ENCODE results near the gene RAB13.
"Not testable (repeated sequence)": the region's sequence is repeated elsewhere in the genome, so short reads cannot be mapped to it uniquely, and the experiment has no call there.

Gene RAB13
- 0 to 0.13 reads per million in 2 donors for total RNA-seq

DNA sequence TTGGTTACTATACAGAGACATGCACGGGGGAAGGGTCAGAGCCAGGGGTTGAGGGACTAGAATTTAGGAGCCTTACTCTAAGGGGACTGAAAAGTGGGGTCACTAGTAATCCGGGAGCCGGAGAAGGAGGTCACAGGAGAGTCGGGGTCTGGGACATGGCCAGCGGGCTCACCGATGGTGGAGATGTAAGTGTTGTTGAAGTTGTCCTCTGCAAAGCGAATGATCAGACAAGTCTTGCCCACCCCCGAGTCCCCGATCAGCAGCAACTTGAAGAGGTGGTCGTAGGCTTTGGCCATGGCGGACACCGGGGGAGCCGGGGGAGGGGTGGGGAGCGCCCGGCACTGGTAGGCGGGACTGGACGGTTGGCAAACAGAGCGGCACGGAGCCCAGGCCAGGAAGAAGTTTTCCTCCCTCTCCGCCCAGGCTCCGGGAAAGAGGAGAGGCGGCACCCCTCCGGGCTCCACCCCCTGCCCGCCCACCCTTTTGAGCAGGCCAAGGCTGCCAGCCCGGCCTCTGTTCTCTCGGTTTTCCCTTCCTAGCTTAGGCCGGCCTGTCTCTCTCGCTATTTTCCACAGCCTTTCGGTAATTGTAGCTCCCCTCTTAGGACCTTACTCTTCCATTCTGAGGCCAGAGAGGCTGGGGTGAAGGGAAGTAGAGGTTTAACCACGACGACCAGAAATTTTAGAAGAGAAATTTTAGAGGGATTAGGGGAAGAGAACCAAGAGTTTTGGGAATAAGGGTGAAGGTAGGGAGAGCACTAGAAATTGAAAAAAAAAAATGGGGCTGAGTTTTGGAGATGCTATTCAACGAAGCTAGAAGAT is at the start of gene RAB13:
Gene RAB13 (minus strand): TSS at position 399 of the 821 bp plus-strand sequence. CDS start 103 bp downstream, at position 296.
- no peak for DNase-seq

GRCh38 chr1:154033697-154034096 is 47.6 kb upstream of the RAB13 start:
- not testable (repeated sequence) for DNase-seq

DNA sequence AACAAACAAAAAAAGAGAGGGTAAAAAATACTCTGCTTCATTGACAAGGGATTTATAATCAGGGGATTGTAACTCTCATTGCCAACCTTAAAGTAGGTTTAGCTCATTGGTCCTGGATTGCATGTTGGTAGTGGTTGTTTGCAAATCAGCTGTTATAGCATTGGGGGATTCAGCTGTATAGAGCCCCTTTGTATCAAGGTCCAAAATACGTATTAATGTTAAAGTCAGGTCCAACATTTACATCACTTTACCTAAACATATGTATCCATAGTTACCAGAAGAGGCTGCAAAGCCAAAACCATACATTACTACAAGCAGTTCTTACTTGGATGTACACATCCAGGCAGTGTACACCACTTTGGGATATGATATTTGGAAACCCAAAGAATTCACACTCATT is 33.8 kb upstream of the RAB13 start:
- no peak for DNase-seq

DNA sequence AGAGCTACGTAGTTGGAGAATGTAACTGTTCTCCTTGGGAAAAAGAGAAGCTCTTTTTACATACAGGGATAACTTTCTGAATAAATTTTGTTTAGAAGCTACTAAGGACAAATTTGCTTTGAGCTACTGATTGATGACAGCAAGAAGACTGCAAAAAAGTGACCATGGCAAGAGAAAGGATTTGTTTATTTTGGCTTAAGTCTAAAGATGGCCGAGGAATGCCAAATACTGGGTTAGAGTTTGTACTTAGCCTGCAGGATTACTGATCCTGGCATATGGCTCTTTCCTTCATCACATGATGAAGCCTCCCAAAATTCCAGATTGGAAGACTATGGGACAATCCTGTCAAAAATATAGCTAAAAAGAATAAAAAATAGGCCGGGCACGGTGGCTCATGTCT is 33.1 kb upstream of the RAB13 start:
- DNase-seq: no peak

GRCh38 chr1:154014154-154014907 is 28.2 kb upstream of the RAB13 start:
- peak in 1 of 5 experiments; percentile 27 for DNase-seq

GRCh38 chr1:154012543-154012942 is 26.4 kb upstream of the RAB13 start:
- DNase-seq: not testable (repeated sequence)

GRCh38 chr1:154012129-154012528 is 26.0 kb upstream of the RAB13 start:
- no peak for DNase-seq

DNA sequence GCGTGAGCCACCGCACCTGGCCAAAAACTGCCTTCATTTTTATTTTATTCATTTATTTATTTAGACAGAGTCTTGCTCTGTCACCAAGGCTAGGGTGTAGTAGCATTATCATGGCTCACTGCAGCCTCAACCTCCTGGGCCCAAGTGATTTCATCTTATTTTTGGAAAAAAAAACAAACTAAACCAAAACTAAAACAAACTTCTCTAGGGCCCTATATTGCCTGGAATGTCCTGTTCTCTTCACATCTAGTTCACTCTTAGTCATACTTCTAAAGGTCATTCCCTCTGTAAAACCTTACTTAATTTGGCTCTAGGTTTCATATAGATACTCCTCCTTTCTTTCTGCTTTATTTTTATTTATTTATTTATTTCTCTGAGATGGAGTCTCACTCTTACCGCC is 20.0 kb upstream of the RAB13 start:
- no peak for DNase-seq

GRCh38 chr1:154000420-154000819 is 14.3 kb upstream of the RAB13 start:
- no peak for DNase-seq

- DNase-seq: not testable (repeated sequence)
These were observed 10.7 kb upstream of the RAB13 start for GRCh38 chr1:153996882-153997281.

DNA sequence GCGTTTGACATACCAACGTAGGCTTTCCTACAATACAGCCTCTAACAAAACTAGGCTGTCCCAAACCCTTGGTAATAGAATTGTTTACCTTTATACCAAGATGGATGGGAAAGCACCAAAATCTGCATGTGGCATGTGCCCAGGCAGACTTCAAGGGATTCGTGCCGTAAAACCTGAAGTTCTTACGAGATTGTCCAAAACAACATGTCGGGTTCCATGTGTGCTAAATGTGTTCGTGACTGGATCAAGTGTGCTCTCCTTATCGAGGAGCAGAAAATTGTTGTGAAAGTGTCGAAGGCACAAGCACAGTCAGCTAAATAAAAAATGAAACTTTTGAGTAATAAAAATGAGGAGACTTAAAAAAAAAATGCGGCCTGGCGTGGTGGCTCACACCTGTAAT is 9.5 kb upstream of the RAB13 start:
- no peak for DNase-seq

- no peak for DNase-seq
These were observed 9.1 kb upstream of the RAB13 start for GRCh38 chr1:153995202-153995601.

GRCh38 chr1:153991806-153992205 is 5.7 kb upstream of the RAB13 start:
- no peak for DNase-seq

GRCh38 chr1:153991151-153991630 is 5.1 kb upstream of the RAB13 start:
- DNase-seq: no peak

GRCh38 chr1:153990468-153991150 is 4.5 kb upstream of the RAB13 start, which contains the start of gene RPS27:
Gene RPS27 (plus strand): TSS chr1:153990762. CDS start chr1:153990797, 35 bp downstream.
- peak; percentile 53 to 99 (median 84) for DNase-seq

DNA sequence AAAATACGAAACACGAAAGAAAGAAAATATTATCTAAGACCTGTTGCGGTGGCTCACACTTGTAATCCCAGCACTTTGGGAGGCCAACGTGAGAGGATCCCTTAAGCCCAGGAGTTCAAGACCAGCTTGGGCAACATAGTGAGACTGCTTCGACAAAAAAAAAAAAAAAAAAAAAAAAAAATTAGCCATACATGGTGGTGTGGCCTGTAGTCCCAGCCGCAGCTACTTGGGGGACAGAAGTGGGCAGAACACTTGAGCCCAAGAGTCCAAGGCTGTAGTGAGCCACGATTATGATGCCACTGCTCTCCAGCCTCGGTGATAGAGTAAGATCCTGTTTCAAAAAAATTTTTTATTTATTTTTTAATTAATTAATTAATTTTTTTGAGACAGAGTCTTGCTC is 1.5 kb upstream of the RAB13 start:
- DNase-seq: no peak

DNA sequence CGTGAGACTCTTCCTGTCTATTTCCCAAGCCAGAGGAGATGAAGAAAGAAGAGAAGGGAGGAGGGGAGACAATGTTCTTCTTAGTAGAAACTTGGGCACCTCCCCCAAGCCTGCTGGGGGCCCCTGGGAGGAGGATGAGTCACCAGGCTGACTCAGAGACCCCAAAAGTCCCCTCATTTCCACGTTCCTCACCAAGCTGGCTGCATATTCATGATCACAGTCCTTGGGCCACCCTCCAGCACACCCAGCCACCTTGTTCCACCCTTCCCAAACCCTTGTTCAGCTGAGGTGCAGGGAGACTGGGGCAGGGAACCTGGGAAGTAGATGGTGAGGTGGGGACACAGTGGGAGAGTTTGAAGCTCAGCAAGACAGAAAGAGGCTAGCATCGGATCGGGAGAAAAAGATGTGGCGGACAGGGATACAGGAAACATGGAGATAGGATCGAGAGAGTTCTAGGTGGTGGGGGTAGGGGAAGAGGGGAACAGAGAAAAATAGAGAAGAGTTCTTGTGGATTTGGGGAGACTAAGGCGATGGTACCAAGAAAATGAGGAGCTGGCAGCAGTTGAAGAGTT is 712 bp downstream of the RAB13 start:
- DNase-seq: no peak

GRCh38 chr1:153984123-153984894 is 1.8 kb downstream of the RAB13 start:
- DNase-seq: no peak

DNA sequence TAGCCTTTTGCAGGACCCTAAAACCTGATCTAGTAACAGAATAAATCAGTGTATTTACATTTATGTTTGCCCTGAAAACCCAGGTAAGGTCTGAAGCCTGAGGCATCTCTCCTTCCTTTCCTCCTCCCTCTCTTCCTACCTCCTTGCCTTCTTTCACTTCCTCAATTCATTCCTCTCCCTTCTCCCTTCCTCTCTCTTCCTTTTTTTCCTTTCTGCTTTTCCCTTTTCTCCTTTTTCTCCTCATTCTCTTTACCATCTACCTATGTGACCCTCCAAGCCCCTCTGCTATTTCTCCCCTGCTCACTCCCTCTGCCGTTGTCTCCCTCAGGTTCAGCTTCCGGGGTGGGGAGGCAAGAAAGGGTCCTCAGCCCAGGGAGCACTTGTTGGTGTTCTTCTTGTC is 4.4 kb downstream of the RAB13 start:
- DNase-seq: not testable (repeated sequence)

GRCh38 chr1:153979091-153979490 is 7.0 kb downstream of the RAB13 start:
- DNase-seq: not testable (repeated sequence)

DNA sequence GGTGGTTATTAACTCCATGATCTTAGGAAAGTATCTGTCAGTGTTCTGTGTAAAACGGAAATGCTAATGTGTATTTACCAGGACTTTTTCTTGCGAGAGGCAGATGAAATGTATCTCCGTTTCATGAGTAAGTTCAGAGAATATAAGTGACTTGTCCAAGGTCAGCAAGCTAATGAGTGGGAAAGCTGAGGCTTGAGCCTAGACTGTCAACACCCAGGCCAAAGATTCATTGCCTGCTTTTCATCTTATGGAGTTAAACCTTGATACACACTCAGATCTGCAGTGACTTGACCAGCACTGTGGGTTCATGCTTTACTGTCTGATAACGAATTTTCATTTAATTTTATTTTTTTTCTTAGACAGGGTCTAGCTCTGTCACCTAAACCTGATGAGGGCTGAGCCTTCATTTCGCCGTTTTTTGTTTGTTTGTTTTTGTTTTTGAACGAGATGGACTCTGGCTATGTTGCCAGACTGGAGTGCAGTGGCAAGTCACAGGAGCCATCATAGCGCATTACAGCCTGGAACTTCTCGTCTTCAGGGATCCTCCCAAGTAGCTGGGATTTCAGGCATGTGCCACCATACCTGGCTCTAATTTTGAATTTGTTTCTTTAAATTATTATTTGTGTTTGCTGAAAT is 7.7 kb downstream of the RAB13 start:
- no peak for DNase-seq
